ENCODE measurements around the gene FUT7.
"Not testable (repeated sequence)": the region's sequence is repeated elsewhere in the genome, so short reads cannot be mapped to it uniquely, and the experiment has no call there.

The FUT7 gene

GRCh38 chr9:137017071-137017470, 14.8 kb downstream of the FUT7 start:
- DNase-seq: no peak

GRCh38 chr9:137016436-137016835, 15.5 kb downstream of the FUT7 start:
- DNase-seq: no peak

- DNase-seq: no peak
These were observed 15.9 kb downstream of the FUT7 start for GRCh38 chr9:137015976-137016375.

GRCh38 chr9:137015540-137015930, 16.4 kb downstream of the FUT7 start:
- no peak for DNase-seq

- DNase-seq: no peak
These were observed 16.9 kb downstream of the FUT7 start for GRCh38 chr9:137014776-137015539.

GRCh38 chr9:137014166-137014565, 17.7 kb downstream of the FUT7 start:
- DNase-seq: no peak

GRCh38 chr9:137013571-137013940, 18.3 kb downstream of the FUT7 start:
- no peak for DNase-seq

GRCh38 chr9:137012694-137013570, 19.0 kb downstream of the FUT7 start:
- no peak for DNase-seq

- no peak for DNase-seq
These were observed 19.8 kb downstream of the FUT7 start for GRCh38 chr9:137011907-137012675.

GRCh38 chr9:137011156-137011555, 20.7 kb downstream of the FUT7 start:
- no peak for DNase-seq

- no peak for DNase-seq
These were observed 21.8 kb downstream of the FUT7 start for GRCh38 chr9:137009938-137010732.

GRCh38 chr9:137009217-137009616, 22.7 kb downstream of the FUT7 start:
- no peak for DNase-seq

GRCh38 chr9:137008312-137008711, 23.6 kb downstream of the FUT7 start:
- no peak for DNase-seq

GRCh38 chr9:137007816-137008270, 24.0 kb downstream of the FUT7 start:
- DNase-seq: no peak

GRCh38 chr9:137007108-137007815, 24.6 kb downstream of the FUT7 start:
- no peak for DNase-seq

GRCh38 chr9:137006116-137007003, 25.5 kb downstream of the FUT7 start:
- no peak for DNase-seq

GRCh38 chr9:137004285-137004684, 27.6 kb downstream of the FUT7 start:
- not testable (repeated sequence) for DNase-seq

GRCh38 chr9:137002646-137003041, 29.2 kb downstream of the FUT7 start:
- no peak for DNase-seq

GRCh38 chr9:137001857-137002645, 29.8 kb downstream of the FUT7 start:
- DNase-seq: no peak

Measured in right forelimb (tissue), 1 donor.